Neuronal stem cell (in vitro differentiated cells): Measurements from ENCODE around the gene LARP4.
"Not testable (repeated sequence)": the region's sequence is repeated elsewhere in the genome, so short reads cannot be mapped to it uniquely, and the experiment has no call there.

Experiments used
- DNase-seq: peaks from one replicate; pipeline ENCODE4 v3.0.0-alpha.2; 2013; ENCODE audit warnings: low spot score
- H2AFZ ChIP-seq: one replicate; pipeline ENCODE4 v1.6.1; 2013; ENCODE audit warnings: mild to moderate bottlenecking, low read length, inconsistent platforms
- H2AK5ac ChIP-seq: 2 replicates; pipeline ENCODE4 v1.6.1; 2013; ENCODE audit warnings: low read depth, mild to moderate bottlenecking, inconsistent platforms, low read length, moderate library complexity, mixed read lengths
- H2BK120ac ChIP-seq: 2 replicates; pipeline ENCODE4 v1.6.1; 2013; ENCODE audit warnings: low read depth, mild to moderate bottlenecking, inconsistent platforms, low read length, moderate library complexity, mixed read lengths
- H2BK12ac ChIP-seq: one replicate; pipeline ENCODE4 v1.6.1; 2013; ENCODE audit warnings: low read length, inconsistent platforms
- H2BK15ac ChIP-seq: 2 replicates; pipeline ENCODE4 v1.6.1; 2013; ENCODE audit warnings: mild to moderate bottlenecking, low read length, inconsistent platforms, mixed read lengths
- H2BK5ac ChIP-seq: one replicate; pipeline ENCODE4 v1.6.1; 2013; ENCODE audit warnings: inconsistent platforms, mild to moderate bottlenecking, low read length, moderate library complexity
- H3K14ac ChIP-seq: one replicate; pipeline ENCODE4 v1.6.1; 2013; ENCODE audit warnings: low read length, inconsistent platforms
- H3K18ac ChIP-seq: 2 replicates; pipeline ENCODE4 v1.6.1; 2013; ENCODE audit warnings: low read length, inconsistent platforms
- H3K23ac ChIP-seq: 2 replicates; pipeline ENCODE4 v1.6.1; 2013; ENCODE audit warnings: low read depth, mild to moderate bottlenecking, mixed read lengths, low read length, inconsistent platforms; ENCODE audit not compliant: poor library complexity
- H3K27ac ChIP-seq: replicated peaks from 3 replicates; pipeline ENCODE4 v1.5.1; 2013; ENCODE audit warnings: low read length, inconsistent platforms
- H3K27me3 ChIP-seq, 3 experiments: 2 replicates each; pipeline ENCODE4 v1.6.1; 2013; ENCODE audit warnings: low read length in 3 of 3, mild to moderate bottlenecking in 2 of 3, inconsistent platforms in 1 of 3, low read depth in 1 of 3, mixed read lengths in 1 of 3, moderate library complexity in 1 of 3; ENCODE audit not compliant: control insufficient read depth in 3 of 3, insufficient read depth in 3 of 3
- H3K36me3 ChIP-seq, 2 donors: replicated peaks in 1 of 2; 2 replicates each; pipeline ENCODE4 v1.6.1; 2013; ENCODE audit warnings: low read length in 2 of 2; ENCODE audit not compliant: control insufficient read depth in 2 of 2, insufficient read depth in 2 of 2
- H3K4ac ChIP-seq: 2 replicates; pipeline ENCODE4 v1.6.1; 2013; ENCODE audit warnings: inconsistent platforms, mild to moderate bottlenecking, low read length, moderate library complexity
- H3K4me1 ChIP-seq, 2 donors: 1 replicate in 1 of 2; 2 replicates in 1 of 2; pipeline ENCODE4 v1.6.1; 2013; ENCODE audit warnings: low read length in 2 of 2, low read depth in 1 of 2; ENCODE audit not compliant: control insufficient read depth in 2 of 2, insufficient read depth in 1 of 2
- H3K4me2 ChIP-seq: one replicate; pipeline ENCODE4 v1.6.1; 2013; ENCODE audit warnings: mild to moderate bottlenecking, low read length, inconsistent platforms; ENCODE audit not compliant: insufficient read depth, poor library complexity, severe bottlenecking
- H3K4me3 ChIP-seq, 2 donors: 2 replicates each; pipeline ENCODE4 v1.5.1; 2013; ENCODE audit warnings: low read length in 2 of 2, mild to moderate bottlenecking in 2 of 2, inconsistent platforms in 1 of 2, moderate library complexity in 1 of 2
- H3K79me1 ChIP-seq: one replicate; pipeline ENCODE4 v1.6.1; 2013; ENCODE audit warnings: low read depth, mild to moderate bottlenecking, inconsistent platforms, low read length, moderate library complexity
- H3K9ac ChIP-seq: one replicate; pipeline ENCODE4 v1.6.1; 2013; ENCODE audit warnings: mild to moderate bottlenecking, low read depth, low read length, inconsistent platforms; ENCODE audit not compliant: poor library complexity
- H3K9me3 ChIP-seq, 2 donors: replicated peaks in 1 of 2; 2 replicates each; pipeline versions ENCODE3 to v1.6.1; 2013; ENCODE audit warnings: low read length in 2 of 2, mild to moderate bottlenecking in 2 of 2, inconsistent platforms in 1 of 2, low read depth in 1 of 2, mixed read lengths in 1 of 2, moderate library complexity in 1 of 2; ENCODE audit not compliant: control insufficient read depth in 2 of 2, insufficient read depth in 1 of 2
- H4K8ac ChIP-seq: one replicate; pipeline ENCODE4 v1.6.1; 2013; ENCODE audit warnings: low read depth, mild to moderate bottlenecking, inconsistent platforms, low read length, moderate library complexity
- H4K91ac ChIP-seq: one replicate; pipeline ENCODE4 v1.6.1; 2013; ENCODE audit warnings: low read length, low read depth, mild to moderate bottlenecking, inconsistent platforms; ENCODE audit not compliant: poor library complexity
- WGBS, 2 donors: extraction: QIAGEN DNeasy Blood & Tissue Kit; methylation state at CpG; one replicate each; pipeline ENCODE4 v1.1.7; 2013; ENCODE audit warnings: missing lambda C conversion rate in 2 of 2, mixed read lengths in 1 of 2; ENCODE audit not compliant: insufficient read length in 2 of 2, insufficient replicate concordance in 1 of 2; ENCODE audit errors: extremely low coverage in 2 of 2; 5-methylcytosine and 5-hydroxymethylcytosine counted together

Gene LARP4

DNA sequence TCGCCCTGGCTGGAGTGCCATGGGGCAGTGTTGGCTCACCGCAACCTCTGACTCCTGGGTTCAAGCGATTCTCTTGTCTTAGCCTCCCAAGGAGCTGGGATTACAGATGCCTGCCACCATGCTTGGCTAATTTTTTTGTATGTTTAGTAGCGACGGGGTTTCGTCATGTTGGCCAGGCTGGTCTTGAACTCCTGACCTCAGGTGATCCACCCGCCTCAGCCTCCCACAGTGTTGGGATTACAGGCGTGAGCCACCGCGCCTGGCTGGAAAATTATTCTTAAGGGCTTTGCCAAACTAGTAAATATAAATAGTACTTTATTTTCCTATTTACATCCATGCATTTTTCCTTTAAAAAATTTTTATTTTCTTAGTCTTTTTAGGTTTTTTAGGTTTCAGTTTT is 22.2 kb downstream of the LARP4 start:
- H3K18ac ChIP-seq, H2BK12ac ChIP-seq, H3K14ac ChIP-seq, H3K27me3 ChIP-seq, H2BK15ac ChIP-seq, H3K9me3 ChIP-seq, DNase-seq, H3K4me1 ChIP-seq, H4K91ac ChIP-seq, H3K4me2 ChIP-seq, H4K8ac ChIP-seq, H3K27ac ChIP-seq, H2BK5ac ChIP-seq, H3K9ac ChIP-seq, H2BK120ac ChIP-seq, H3K79me1 ChIP-seq, H3K4ac ChIP-seq, H2AFZ ChIP-seq, H3K4me3 ChIP-seq, H3K23ac ChIP-seq, H2AK5ac ChIP-seq: not testable (repeated sequence)
- peaks cover 2 to 42% of the 10 kb centered on the region in 2 donors for H3K36me3 ChIP-seq
- no CpG with 5 or more reads among the region's 10 CpGs for WGBS, 2 donors

- not testable (repeated sequence) for H2AK5ac ChIP-seq, H3K9ac ChIP-seq, H3K14ac ChIP-seq, H4K91ac ChIP-seq, H3K9me3 ChIP-seq, H2BK12ac ChIP-seq, H4K8ac ChIP-seq, H3K4ac ChIP-seq, H3K27me3 ChIP-seq, H2AFZ ChIP-seq, H3K4me2 ChIP-seq, H3K4me3 ChIP-seq, H3K18ac ChIP-seq, H3K79me1 ChIP-seq, H3K4me1 ChIP-seq, H2BK15ac ChIP-seq, H2BK5ac ChIP-seq, H2BK120ac ChIP-seq, DNase-seq, H3K27ac ChIP-seq, H3K23ac ChIP-seq
- H3K36me3 ChIP-seq, result peaks cover 2 to 46% of the 10 kb centered on the region in 2 donors
- WGBS, 2 donors, result no CpG with 5 or more reads among the region's 10 CpGs
Measured at GRCh38 chr12:50423342-50423741, 22.7 kb downstream of the LARP4 start.

DNA sequence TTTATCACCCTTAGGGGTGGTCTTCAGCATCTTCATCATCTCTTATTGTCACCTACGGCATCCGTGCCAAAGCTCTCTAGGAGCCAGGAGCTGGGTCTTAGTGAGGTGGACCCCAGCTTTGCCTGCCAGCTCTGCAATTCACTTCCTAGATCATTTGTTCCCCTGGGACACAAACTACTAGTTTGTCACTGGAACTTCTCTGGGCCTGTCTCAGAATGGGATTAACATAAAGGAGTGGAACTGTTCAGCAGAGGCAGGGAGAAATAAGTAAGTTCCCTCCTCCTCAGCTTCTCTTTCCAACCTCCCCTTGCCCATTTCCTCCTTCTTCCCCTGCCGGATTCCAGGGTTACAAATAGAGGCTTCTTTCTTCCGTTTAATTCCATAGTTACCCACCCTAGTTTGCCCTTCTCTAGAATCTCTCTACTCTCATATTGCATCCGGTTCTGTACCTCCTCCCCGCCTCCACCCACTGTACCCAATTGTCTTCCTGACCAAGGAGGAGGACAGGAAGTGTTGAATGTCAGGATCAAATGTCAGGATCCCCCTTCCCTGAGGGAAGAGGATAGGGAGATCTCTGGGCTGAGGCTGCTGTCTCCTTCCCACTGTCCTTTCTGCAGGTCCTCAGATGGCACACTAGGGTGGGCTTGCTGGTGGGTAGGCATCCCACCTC is 25.0 kb downstream of the LARP4 start:
- Histone ChIP-seq H2BK120ac (no peak overlapping the region), H3K9ac (no peak overlapping the region), H4K91ac (no peak overlapping the region), H3K14ac (no peak overlapping the region), H3K9me3 (no peaks in the 10 kb centered on the region), H3K18ac (no peak overlapping the region), H3K4me1 (peaks cover 6 to 9% of the 10 kb centered on the region in 2 donors), H3K79me1 (peaks cover 4% of the 10 kb centered on the region), H4K8ac (no peak overlapping the region), H3K4me3 (no peak overlapping the region), H3K4me2 (no peak overlapping the region), H2BK15ac (no peak overlapping the region), H2BK12ac (no peak overlapping the region), H2AFZ (no peak overlapping the region), H3K36me3 (peaks cover 8 to 52% of the 10 kb centered on the region in 2 donors), H3K4ac (no peak overlapping the region), H3K27ac (no peak overlapping the region), H3K23ac (no peak overlapping the region), H2AK5ac (no peak overlapping the region), H2BK5ac (no peak overlapping the region), H3K27me3 (no peaks in the 10 kb centered on the region)
- no CpG with 5 or more reads among the region's 6 CpGs for WGBS, 2 donors
- no peak for DNase-seq

DNA sequence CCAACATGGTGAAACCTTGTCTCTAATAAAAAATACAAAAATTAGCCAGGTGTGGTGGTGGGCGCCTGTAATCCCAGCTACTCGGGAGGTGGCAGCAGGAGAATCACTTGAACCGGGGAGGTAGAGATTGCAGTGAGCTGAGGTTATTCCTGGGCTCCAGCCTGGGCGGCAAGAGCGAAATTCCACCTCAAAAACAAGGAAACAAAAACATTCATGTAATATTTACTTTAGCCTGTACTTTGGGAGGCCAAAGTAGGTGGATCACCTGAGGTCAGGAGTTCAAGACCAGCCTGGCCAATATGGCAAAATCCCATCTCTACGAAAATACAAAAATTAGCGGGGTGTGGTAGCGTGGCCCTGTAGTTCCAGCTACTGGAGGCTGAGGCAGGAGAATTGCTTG is 31.0 kb downstream of the LARP4 start:
- peaks cover 17 to 99% of the 10 kb centered on the region in 2 donors for H3K36me3 ChIP-seq
- H3K4me3 ChIP-seq, H3K18ac ChIP-seq, H2BK120ac ChIP-seq, DNase-seq, H4K8ac ChIP-seq, H2BK5ac ChIP-seq, H3K27me3 ChIP-seq, H3K9ac ChIP-seq, H2AFZ ChIP-seq, H3K79me1 ChIP-seq, H3K14ac ChIP-seq, H3K9me3 ChIP-seq, H2BK12ac ChIP-seq, H3K23ac ChIP-seq, H2BK15ac ChIP-seq, H2AK5ac ChIP-seq, H3K27ac ChIP-seq, H3K4me2 ChIP-seq, H3K4ac ChIP-seq, H4K91ac ChIP-seq, H3K4me1 ChIP-seq: not testable (repeated sequence)
- no CpG with 5 or more reads among the region's 8 CpGs for WGBS, 2 donors
